ENCODE measurements around the gene THOC2.

- TF ChIP-seq POLR2AphosphoS5 (IDR thresholded peaks at IDR 0.05) = no peak
- no peak for TF ChIP-seq POLR2A (IDR thresholded peaks at IDR 0.05)
- TF ChIP-seq CTCF (IDR thresholded peaks at IDR 0.05) = no peak
Measured at GRCh38 chrX:123720486-123720885, 12.4 kb downstream of the THOC2 start.
